Large intestine (tissue), 3 donors: Measurements from ENCODE around the gene CNOT2. TPM values are rescaled to one million over a fixed set of nuclear protein-coding genes. Genes with fewer than 3 reads are reported as not detected.

Experiments used
- DNase-seq, 2 donors: peaks; one replicate each; pipeline versions ENCODE4 v3.0.0 to v3.0.0-alpha.2; 2013
- H3K27ac ChIP-seq: one replicate; pipeline ENCODE4 v1.5.1; 2013; ENCODE audit warnings: low read length
- H3K27me3 ChIP-seq: 2 replicates; pipeline ENCODE4 v1.6.1; 2013; ENCODE audit warnings: low read length; ENCODE audit not compliant: control insufficient read depth, insufficient read depth
- H3K36me3 ChIP-seq: 2 replicates; pipeline ENCODE4 v1.6.1; 2013; ENCODE audit warnings: low read length; ENCODE audit not compliant: control insufficient read depth, insufficient read depth
- H3K4me1 ChIP-seq: one replicate; pipeline ENCODE4 v1.6.1; 2013; ENCODE audit warnings: low read length; ENCODE audit not compliant: control insufficient read depth, insufficient read depth
- H3K4me3 ChIP-seq: one replicate; pipeline ENCODE4 v1.5.1; 2013; ENCODE audit warnings: low read length
- H3K9me3 ChIP-seq: one replicate; pipeline ENCODE4 v1.6.1; 2013; ENCODE audit warnings: mild to moderate bottlenecking, low read depth, low read length, moderate library complexity; ENCODE audit not compliant: control insufficient read depth
- WGBS: methylation state at CpG from one replicate; pipeline ENCODE4 v1.1.5; 2013; ENCODE audit warnings: low lambda C conversion rate; ENCODE audit not compliant: insufficient coverage; 5-methylcytosine and 5-hydroxymethylcytosine counted together
- polyA plus RNA-seq: library from polyadenylated mRNA; unstranded; fragments of 120-200 nt; gene quantifications from one replicate; pipeline ENCODE4 v1.2.1, GENCODE V29; 2013

CNOT2 gene
- polyA plus RNA-seq, 1 donor: 80.2 TPM

- no peak for DNase-seq
- no peak overlapping the region for H3K27ac ChIP-seq
- peaks cover 4% of the 10 kb centered on the region for H3K36me3 ChIP-seq
- H3K4me3 ChIP-seq: no peak overlapping the region
- no peaks in the 10 kb centered on the region for H3K27me3 ChIP-seq
- H3K4me1 ChIP-seq: peaks cover 5% of the 10 kb centered on the region
- 100% methylated on average over 1 of the region's 2 CpGs for WGBS
- H3K9me3 ChIP-seq: no peaks in the 10 kb centered on the region
Observed at GRCh38 chr12:70249903-70250302, 6.7 kb downstream of the CNOT2 start.

DNA sequence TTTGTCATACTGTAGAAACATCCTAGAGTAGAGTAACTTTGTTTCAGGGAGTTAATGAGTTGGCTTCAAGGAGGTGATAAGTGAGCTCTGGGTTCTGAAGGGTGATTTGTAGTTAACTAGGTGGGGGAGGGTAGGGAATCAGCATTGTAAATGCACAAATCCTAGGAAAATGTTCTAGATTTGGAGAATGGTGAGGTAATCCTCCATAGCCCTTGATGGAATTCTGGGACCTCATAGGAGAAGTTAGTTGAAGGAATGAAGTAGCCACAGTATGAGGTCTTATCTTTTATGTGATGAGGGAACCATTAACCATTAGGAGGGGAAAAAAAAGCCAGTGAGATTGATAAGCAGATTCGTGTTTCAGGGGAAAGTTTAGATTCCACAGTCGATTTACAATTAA lies 8.0 kb downstream of the CNOT2 start:
- DNase-seq: no peak
- no peak overlapping the region for H3K4me3 ChIP-seq
- 45% methylated on average over 2 of the region's 2 CpGs for WGBS
- H3K27me3 ChIP-seq: no peaks in the 10 kb centered on the region
- H3K4me1 ChIP-seq: peaks cover 2% of the 10 kb centered on the region
- H3K36me3 ChIP-seq: peaks cover 4% of the 10 kb centered on the region
- H3K9me3 ChIP-seq: no peaks in the 10 kb centered on the region
- no peak overlapping the region for H3K27ac ChIP-seq

- DNase-seq: no peak
- no peak overlapping the region for H3K27ac ChIP-seq
- H3K9me3 ChIP-seq: no peaks in the 10 kb centered on the region
- 100% methylated on average over 1 of the region's 2 CpGs for WGBS
- H3K27me3 ChIP-seq: no peaks in the 10 kb centered on the region
- peaks cover 2% of the 10 kb centered on the region for H3K4me1 ChIP-seq
- no peak overlapping the region for H3K4me3 ChIP-seq
- peaks cover 4% of the 10 kb centered on the region for H3K36me3 ChIP-seq
Observed at GRCh38 chr12:70251661-70252060, 8.4 kb downstream of the CNOT2 start.

DNA sequence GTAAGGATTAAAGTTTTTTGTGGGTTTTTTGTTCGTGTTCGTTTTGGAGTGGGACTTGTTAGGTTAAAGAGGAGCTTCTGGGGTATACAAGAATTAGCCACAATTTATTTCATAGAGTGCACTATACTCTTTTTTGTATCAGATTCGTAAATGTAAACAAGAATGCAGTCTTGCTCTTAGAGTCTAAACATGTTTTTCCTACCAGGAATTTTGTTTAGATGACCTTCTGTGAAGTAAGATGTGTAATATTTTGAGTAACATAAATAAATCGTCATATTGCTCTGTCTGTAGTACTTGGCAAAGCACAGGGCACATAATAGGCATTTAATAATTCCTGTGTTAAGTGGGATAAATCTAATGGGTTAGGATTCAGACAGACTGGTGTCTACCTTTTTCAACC lies 9.6 kb downstream of the CNOT2 start:
- H3K27ac ChIP-seq: no peak overlapping the region
- no peak for DNase-seq
- no peaks in the 10 kb centered on the region for H3K9me3 ChIP-seq
- H3K36me3 ChIP-seq: no peaks in the 10 kb centered on the region
- H3K4me1 ChIP-seq: peaks cover 2% of the 10 kb centered on the region
- H3K4me3 ChIP-seq: no peak overlapping the region
- WGBS: 90% methylated on average over 2 of the region's 4 CpGs
- no peaks in the 10 kb centered on the region for H3K27me3 ChIP-seq

GRCh38 chr12:70254225-70254624 lies 11.0 kb downstream of the CNOT2 start:
- Histone ChIP-seq H3K4me1 (peaks cover 2% of the 10 kb centered on the region), H3K36me3 (no peaks in the 10 kb centered on the region), H3K9me3 (no peaks in the 10 kb centered on the region), H3K27ac (no peak overlapping the region), H3K4me3 (no peak overlapping the region), H3K27me3 (no peaks in the 10 kb centered on the region)
- 100% methylated on average over 2 of the region's 5 CpGs for WGBS
- DNase-seq: no peak

DNA sequence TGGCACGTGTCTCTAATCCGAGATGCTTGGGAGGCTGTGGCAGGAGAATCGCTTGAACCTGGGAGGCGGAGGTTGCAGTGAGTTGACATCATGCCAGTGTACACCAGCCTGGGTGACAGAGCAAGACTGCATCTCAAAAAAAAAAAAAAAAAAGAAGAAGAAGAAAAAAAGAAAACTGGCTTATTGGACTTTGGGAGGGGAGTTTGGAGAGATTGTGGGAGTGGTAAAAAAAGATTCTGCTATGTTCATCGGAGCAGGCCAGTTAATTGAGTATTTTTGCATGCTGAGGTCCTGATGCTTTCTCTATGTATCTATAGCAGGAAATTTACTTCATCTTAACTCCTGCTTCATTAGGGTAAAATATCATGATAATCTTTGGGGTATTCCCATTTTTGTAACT lies 11.6 kb downstream of the CNOT2 start:
- no peak overlapping the region for H3K27ac ChIP-seq
- H3K36me3 ChIP-seq: no peaks in the 10 kb centered on the region
- no peaks in the 10 kb centered on the region for H3K27me3 ChIP-seq
- no CpG with 5 or more reads among the region's 5 CpGs for WGBS
- H3K4me1 ChIP-seq: peaks cover 2% of the 10 kb centered on the region
- no peak overlapping the region for H3K4me3 ChIP-seq
- H3K9me3 ChIP-seq: no peaks in the 10 kb centered on the region
- no peak for DNase-seq

GRCh38 chr12:70255311-70255710 lies 12.1 kb downstream of the CNOT2 start:
- no peaks in the 10 kb centered on the region for H3K27me3 ChIP-seq
- H3K9me3 ChIP-seq: no peaks in the 10 kb centered on the region
- H3K27ac ChIP-seq: no peak overlapping the region
- peaks cover 2% of the 10 kb centered on the region for H3K4me1 ChIP-seq
- WGBS: 80% methylated on average over 1 of the region's 3 CpGs
- H3K36me3 ChIP-seq: no peaks in the 10 kb centered on the region
- no peak for DNase-seq
- no peak overlapping the region for H3K4me3 ChIP-seq

DNA sequence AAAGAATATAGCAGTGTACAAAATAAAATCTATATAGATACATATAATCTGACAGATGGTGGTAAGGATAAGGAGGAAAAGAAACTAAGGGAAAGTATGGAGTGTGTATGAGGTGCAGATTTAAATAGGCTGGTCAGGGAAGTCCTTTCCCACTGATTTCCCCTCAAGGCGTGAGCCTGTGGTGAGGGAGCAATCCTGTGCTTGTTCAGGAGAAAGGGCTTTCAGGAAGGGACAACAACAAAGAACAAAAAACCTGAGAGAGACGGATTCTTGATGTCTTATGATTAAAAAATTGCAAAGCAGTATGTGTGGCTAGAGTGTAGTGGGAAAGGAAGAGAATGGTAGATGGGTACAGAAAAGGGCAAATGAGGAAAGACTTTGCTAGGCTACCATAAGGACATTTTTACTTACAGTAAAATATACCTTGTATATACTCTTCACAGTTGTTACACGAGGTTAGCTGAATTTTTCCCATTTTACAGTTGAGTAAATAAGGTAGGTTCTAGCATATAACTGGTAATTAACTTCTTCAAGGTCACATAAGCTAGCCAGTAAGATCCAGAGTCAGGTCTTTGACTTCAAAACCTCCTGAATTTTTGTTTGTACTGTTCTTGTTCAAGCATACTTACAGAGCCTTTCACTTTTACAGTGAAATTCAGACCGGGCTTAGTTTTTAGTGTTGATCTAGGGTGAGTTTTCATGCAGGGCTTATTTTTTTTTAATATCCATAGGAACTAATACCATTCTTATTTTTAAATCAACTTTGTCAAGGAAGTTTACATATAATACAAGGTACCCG lies 15.6 kb downstream of the CNOT2 start:
- Histone ChIP-seq H3K9me3 (no peaks in the 10 kb centered on the region), H3K36me3 (no peaks in the 10 kb centered on the region), H3K4me1 (no peaks in the 10 kb centered on the region), H3K27ac (no peak overlapping the region), H3K27me3 (no peaks in the 10 kb centered on the region), H3K4me3 (no peak overlapping the region)
- 93% methylated on average over 3 of the region's 5 CpGs for WGBS
- DNase-seq: no peak

GRCh38 chr12:70260646-70261045 lies 17.4 kb downstream of the CNOT2 start:
- no peaks in the 10 kb centered on the region for H3K36me3 ChIP-seq
- no peak overlapping the region for H3K27ac ChIP-seq
- WGBS: 70% methylated on average over 1 of the region's 1 CpG
- H3K27me3 ChIP-seq: no peaks in the 10 kb centered on the region
- no peaks in the 10 kb centered on the region for H3K9me3 ChIP-seq
- H3K4me3 ChIP-seq: no peak overlapping the region
- H3K4me1 ChIP-seq: no peaks in the 10 kb centered on the region
- peak in 1 of 2 donors; percentile 30 for DNase-seq

DNA sequence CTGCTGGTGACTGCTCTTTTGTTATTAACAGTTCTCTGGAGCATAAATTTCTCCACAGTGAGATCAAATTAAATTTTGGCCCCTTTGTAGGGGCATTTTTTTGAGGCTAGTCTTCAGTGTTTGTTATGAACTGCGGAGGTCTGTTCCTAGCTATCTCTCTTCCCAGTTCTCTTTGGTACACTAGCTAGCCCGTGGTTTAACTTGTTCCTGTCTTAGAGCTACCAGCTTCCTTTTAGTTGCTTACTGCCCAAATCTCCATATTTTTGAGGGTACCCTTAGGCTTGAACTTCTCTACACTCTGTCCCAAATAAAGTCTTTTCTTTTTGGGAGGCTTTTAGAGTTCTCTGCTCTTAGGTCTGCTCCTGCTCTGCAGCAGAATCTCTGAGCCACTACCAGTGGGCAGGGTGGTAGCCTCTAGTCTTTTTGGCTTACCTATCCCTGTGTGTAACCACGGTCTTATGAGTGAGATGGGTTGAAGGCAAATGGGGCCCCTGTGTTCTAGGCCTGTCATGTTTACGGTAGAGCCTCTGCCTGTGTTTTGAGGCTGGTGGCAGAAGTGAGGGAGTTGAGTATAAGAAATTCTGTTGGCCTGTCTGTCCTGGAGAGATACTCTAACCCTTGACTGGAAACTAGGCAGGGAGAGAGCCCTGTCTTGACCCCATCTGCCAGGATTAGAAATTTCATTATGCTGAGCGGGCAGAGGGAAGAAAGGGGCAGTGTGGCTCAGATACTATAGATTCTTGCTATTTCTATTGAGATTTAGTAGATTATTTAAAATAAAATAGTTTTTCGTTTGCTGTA lies 21.0 kb downstream of the CNOT2 start:
- Histone ChIP-seq H3K4me3 (no peak overlapping the region), H3K27ac (no peak overlapping the region), H3K4me1 (no peaks in the 10 kb centered on the region), H3K36me3 (no peaks in the 10 kb centered on the region), H3K27me3 (no peaks in the 10 kb centered on the region), H3K9me3 (no peaks in the 10 kb centered on the region)
- 100% methylated on average over 1 of the region's 6 CpGs for WGBS
- no peak for DNase-seq
